ENCODE measurements around the gene CARNS1. TPM values are rescaled to one million over a fixed set of nuclear protein-coding genes. Genes with fewer than 3 reads are reported as not detected.
"Not testable (repeated sequence)": the region's sequence is repeated elsewhere in the genome, so short reads cannot be mapped to it uniquely, and the experiment has no call there.

The CARNS1 gene
- polyA plus RNA-seq, 5 donors = 2.6 to 5.3 (median 4.5) TPM

DNA sequence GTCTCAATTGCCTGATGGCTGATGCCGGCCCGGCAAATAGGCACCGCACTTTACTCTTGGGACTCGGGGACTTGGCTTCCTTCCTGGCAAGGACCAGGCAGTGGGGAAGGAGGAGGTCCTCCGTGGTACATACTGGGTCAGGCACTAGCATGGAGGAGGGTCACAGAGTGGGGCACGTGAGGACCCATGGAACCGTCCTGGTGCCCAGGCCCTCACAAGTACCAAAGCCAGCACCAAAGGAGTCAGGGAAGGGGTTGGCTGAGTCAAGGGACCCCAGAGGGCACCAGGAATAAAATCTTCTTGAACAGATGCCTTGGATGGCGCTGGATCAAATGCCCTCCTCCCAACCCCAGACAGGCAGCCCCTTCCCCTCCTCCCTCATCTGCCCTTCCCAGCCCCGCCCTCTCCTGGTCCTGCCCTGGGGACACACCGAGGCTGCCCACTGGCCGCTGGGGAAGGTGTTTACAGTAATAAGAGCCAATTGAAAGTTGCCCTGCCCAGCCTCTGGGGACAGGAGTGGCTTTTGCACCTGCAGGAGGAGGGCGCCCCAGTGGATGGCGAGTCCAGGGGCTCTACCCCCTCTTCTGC, 5.6 kb upstream of the CARNS1 start:
- no peak for DNase-seq

DNA sequence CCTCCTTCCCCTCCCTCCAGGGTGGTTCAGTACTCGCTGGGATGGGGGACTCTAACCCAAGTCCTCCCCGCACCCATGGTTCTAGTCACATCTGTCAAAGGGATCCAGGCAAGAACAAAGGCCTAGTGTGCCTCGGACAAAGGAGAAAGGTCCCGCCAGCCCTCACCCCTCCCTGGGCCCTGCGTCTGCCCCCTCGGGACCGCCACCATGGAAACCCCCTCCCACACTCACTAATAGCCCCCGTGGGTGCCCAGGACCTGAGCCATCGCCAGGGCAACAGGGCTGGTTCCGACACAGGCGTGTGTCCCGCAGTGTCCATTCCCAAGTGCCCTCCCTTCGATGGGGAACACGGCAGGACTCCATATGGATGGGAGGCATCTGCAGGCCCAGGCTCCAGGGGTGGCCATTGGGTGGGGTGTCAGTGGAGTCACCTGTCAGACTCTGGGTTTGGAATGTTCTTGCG, 5.1 kb upstream of the CARNS1 start:
- no peak for DNase-seq

DNA sequence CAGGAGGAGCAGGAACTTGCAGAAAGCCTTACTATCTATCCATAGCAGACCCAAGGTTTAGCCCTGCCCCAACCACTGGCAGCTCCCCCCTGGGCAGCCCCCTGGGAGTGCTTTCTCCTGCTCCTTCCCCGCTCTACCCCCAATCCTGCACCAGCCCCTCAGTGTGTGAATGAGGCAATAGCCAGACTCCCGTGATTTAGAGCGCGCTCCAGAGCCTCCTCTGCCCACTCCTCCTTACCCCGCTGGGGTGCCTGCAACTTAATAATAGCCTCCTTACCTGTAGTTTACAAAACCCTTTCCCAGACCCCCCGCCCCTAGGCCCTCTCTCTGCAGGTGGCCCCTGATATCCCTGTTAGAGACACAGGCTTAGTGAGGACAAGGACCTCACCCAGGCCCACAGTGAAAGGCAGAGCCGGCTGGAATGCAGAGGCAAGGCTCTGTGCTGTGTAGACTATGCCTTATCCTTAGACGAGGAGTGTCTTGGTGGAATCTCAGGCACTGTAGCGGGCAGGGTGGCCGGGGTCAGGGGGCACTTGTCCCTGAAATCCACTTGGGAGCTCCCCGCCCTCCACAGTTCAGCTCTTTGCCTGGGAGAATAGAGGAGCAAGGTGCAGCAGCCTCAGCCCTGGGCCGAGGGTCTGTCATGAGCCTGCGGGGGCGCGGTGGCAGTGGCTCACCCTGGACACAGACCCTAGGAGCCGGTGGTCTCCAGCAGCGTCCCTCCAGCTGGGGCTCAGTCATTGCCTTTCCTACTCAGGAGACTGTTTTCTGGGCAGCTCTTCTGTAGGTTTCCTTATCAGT, 4.3 kb upstream of the CARNS1 start:
- DNase-seq = no peak

DNA sequence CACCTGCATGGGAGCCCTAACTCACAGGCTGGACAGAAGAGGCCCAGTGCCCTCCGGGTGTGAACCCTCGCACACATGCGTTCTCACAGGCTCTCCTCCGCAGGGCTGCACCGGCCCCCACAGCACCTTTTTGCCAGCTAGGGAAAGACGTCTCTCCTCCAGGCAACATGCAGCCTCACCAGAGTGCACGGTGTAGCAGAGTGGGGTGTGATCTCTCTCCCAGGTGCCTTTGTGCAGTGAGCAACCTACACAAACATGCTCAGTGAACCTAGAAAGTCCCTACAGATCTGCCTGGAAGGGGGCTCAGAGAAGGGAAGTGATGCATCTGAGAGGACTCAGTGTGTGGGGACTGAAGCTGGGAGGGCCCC, 3.7 kb upstream of the CARNS1 start:
- DNase-seq = no peak

DNA sequence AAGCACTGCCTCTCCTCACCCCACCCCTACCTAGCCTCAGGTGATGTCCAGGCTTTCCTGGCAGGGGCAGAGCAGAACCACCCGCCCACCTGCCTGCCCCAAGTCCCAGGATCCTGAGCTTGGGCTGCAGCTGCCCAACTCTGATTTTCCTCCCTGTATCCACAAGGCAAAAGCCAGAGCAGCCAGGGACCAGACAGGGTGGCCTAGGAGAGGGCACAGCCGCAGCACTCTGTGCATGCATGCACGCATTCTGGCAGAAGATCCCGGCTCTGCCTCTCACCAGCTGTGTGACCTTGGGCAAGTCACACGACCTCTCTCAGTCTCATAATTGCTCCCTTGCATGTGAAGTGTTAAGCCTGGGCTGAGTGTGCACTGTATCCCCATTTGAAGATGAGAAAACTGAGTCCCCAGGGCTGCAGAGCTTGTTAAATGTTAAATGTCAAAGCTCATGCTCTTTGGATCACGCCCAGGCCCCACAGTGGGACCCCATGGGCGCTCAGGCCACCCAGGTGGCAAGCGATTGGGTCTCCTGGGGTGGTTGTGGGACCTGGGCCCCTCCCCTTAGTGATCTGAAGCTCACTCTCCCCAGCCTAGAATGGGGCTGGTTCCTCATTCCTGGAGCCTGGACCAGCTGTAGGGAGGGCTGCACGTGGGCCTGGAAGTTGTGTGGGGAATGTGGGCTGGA, 2.8 kb upstream of the CARNS1 start:
- DNase-seq = no peak

DNA sequence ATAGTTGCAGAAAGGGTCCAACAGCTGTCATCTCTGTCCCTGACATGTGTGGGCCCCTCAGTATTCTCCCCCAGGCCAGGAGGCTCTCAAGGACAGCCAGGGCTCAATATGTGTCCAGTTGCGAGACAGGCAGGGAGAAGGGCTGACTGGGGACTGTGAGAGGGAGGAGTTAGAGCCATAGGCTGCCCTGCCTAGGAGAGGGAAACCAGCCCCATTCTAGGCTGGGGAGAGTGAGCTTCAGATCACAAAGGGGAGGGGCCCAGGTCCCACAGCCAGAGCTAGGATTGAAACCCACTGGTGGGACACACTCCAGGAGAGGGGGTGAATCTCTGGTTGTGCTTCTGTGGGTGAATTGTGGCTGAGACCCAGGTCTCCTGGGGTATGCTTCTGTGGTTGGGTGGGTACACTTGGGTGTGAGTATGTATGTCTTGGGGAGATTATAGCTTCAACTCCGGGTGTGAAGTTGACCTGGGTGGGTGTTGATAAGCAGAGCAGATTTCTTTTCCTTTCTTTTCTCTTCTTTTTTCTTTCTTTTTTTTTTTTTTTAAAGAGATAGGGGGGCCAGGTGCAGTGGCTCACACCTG, 2.1 kb upstream of the CARNS1 start:
- DNase-seq = no peak

DNA sequence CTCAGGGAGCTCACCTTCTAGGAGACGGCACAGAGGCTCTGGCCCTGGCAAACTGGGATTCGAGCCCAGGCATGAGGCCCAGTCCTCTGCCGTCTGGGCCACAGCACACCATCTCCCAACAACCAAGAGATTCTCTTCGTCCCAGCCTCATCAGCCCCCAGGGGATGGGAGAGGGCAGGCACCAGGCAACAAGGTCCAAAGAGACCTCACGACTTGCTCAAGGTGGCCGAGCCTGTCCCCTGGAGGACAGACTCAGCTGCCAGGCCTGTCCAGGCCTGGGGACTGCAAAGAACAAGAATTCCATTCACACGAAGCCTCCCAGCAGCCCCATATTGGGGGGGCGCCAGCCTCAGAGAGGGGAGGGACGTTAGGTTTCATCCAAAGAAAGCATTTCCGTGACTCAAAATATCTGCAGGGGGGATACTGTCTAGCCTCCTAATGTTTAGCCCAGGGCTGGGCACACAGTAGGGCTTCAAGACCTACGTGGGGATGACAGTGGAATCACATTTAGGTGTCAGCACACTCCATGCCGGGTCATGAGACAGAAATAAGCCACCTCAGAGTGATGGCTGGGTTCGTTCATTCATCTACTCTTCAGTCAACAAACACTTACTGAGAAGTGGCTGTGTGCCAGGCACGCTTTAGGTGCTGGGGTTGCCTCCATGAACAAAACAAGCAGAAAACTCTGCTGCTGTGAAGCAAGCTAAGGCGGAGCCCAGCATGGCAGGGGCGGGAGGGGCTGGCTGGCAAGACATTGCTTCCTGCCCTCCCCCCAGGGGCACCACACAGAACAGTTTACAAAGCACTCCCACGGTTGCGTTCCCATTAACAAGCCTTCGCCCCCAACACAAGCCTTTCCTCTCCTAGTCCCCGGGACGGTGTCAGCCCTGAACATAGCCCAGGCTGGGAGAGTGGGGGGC, 1.2 kb downstream of the CARNS1 start:
- DNase-seq = peak in 1 of 2 donors; percentile 53

DNA sequence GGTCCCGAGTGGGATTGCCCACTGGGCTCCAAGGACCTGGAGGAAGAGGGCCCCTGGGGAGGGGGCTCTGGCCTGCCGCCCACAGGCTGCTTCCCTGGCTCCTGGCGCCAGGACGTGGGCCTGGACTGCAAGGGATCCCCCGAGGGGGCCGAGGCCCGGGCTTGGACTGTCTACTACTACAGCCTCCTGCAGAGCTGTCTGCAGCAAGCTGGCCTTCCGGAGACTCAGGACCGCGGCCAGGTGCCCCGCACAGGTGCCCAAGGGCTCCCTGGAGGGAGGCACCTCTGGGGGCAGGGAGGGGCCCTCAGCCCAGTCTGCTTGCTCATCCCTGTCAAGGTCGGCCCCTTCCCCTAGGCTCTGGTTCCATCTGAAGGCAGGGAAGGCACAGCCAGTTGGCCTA, 1.9 kb downstream of the CARNS1 start:
- no peak for DNase-seq

DNA sequence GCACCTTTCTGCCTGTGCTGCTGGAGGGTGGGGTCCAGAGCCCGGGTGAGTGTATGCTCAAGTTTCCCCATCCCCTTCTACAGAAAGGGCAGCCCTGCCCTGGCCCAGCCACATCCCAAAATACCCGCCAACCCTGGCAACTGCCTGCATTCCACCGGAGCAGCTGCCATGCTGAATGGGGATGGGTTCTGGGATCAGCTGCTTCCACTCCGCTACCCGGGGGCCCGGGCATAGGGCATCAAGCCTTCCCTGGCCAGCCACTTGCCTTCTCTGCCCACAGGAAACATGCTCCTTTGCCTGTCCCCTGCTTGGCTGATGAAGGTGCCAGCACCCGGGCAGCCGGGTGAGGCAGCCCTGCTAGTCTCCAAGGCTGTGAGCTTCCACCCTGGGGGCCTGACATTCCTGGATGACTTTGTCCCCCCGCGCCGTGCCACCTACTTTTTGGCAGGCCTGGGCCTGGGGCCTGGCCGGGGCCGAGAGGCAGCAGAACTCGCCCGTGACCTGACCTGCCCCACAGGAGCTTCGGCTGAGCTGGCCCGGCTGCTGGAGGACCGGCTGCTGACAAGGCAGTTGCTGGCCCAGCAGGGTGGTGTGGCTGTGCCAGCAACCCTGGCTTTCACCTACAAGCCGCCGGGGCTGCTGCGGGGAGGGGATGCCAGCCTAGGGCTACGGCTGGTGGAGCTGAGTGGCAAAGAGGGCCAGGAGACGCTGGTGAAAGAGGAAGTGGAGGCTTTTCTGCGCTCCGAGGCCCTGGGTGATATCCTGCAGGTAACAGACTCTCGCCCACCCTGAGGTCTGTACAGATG, 3.2 kb downstream of the CARNS1 start:
- no peak for DNase-seq

DNA sequence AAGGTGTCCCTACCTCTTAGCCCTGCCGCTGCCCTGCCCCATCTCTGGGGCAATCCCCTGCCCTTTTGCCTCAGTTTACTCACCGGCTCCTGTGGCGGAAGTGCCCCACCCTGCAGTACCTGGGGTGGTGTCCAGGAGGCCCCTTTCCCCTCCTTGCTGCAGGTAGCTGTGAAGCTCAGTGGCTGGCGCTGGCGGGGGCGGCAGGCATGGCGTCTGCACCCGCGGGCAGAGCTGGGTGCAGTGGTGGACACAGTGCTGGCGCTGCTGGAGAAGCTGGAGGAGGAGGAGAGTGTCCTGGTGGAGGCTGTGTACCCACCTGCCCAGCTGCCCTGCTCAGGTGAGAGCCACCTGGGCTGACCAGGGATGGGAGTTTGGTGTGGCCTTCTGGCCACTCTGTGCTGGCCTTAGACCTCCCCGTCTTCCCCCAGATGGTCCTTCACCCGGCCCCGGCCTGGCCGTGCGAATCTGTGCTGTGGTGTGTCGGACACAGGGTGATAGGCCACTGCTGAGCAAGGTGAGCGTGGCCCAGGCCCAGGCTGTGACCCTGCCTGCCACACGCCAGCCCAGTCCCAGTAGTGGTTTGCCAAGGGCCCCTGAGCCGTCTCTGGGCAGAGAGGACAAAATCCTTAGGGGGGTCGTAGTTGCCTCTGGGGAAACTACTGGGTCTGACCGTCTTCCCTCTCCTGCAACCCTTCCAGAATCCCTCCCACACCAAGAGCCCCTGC, 4.0 kb downstream of the CARNS1 start:
- DNase-seq = no peak

DNA sequence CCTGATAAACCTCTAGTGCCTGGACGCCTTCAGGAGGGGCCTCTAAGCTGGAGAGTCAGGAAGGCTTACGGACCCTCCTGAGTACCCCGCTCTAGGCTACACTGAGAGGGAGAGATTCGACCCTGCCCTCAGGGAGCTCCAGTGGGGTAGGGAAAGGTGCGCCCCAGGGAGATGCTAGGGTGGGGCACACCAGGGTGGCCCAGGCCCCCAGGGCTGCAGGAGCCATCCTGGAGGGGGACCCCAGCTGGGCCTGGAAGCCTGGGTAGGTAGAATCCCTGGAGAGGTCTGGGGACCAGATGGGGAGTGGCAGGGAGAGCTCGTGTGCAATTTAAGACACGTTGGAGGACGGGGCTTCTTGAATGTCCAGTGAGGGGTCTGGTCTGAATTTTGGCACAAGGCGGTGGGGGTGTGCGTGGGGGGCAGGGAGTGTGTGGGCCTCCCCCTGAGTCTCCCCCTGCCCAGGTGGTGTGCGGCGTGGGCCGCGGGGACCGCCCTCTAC, 4.7 kb downstream of the CARNS1 start:
- DNase-seq = no peak

DNA sequence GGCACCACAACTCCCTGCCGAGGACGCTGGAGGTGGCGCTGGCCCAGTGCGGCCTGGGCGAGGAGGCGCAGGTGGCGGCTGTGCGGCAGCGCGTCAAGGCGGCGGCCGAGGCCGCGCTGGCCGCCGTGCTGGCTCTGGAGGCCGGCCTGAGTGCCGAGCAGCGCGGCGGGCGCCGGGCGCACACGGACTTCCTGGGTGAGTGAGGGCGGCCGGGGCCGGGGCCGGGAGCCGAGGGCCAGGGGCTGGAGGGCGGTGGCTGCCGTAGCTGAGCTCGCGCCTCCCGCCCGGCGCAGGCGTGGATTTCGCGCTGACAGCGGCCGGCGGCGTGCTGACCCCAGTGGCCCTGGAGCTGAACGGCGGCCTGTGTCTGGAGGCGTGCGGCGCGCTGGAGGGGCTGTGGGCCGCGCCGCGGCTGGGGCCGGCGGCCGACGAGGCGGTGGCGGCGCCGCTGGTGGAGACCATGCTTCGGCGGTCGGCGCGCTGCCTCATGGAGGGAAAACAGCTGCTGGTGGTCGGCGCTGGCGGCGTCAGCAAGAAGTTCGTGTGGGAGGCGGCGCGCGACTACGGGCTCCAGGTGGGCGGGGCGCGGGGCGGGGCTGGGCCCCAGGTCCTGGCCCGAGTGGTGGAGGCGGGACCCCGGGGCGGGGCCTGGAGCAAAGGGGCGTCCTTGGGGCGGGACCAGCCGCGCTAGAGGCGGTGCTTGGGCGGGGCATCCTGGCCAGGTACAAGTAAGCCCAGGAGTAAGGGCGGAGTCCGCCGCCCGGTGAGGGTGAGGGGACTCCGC, 5.4 kb downstream of the CARNS1 start:
- DNase-seq = peak; percentile 92 to 93

DNA sequence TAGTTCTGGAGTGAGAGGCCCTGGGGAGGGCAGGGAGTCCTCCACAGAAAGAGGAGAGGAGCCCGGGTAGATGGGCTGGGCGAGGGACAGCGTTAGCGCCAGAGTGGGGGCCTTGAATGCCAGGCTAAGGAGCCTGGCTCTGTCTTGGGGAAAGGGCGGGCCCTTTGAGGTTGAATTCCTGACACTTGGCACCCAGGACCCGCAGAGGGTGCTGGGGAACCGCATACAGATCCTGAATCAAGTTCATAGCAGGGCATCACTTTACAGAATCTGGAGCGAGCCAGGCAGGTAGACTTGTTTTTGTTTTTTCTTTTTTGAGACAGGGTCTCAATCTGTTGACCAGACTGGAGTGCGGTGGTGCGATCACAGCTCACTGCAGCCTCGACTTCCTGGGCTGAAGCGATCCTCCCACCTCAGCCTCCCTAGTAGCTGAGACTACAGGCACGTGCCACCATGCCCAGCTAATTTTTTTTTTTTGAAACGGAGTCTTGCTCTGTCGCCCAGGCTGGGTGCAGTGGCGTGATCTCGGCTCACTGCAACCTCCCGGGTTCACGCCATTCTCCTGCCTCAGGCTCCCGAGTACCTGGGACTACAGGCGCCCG, 6.1 kb downstream of the CARNS1 start:
- DNase-seq = no peak

DNA sequence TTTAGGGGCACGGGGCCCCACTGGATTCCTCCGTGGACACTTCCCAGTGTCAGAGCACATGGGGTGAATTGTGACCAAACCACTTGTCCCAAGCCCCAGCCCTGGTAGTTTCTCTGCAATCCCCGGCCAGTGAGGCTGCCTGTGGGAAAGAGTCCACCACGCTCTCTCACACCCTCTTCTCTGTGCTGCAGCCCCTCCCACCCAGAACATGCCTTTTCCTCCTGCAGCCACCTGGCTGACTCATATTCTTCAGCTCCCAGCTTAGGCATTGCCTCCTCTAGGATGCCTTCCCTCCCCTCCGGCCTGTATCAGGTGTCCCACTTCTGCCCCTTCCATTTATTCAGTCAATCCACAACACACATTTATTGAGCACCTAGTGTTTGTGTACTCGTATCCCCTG, 7.4 kb downstream of the CARNS1 start:
- DNase-seq = no peak

DNA sequence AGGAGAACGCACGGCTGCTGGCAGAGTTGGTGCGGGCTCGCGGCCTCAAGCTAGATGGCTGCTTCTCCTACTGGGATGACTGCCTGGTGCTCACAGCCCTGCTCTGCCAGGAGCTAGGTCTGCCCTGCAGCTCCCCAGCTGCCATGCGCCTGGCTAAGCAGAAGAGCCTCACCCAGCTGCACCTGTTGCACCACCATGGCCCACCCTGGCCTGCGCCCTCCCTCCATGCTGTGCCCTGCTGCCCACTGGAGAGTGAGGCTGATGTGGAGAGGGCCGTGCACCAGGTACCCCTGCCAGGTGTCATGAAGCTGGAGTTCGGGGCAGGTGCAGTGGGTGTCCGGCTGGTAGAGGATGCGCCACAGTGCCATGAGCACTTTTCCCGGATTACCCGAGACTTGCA, 8.0 kb downstream of the CARNS1 start:
- DNase-seq = no peak

DNA sequence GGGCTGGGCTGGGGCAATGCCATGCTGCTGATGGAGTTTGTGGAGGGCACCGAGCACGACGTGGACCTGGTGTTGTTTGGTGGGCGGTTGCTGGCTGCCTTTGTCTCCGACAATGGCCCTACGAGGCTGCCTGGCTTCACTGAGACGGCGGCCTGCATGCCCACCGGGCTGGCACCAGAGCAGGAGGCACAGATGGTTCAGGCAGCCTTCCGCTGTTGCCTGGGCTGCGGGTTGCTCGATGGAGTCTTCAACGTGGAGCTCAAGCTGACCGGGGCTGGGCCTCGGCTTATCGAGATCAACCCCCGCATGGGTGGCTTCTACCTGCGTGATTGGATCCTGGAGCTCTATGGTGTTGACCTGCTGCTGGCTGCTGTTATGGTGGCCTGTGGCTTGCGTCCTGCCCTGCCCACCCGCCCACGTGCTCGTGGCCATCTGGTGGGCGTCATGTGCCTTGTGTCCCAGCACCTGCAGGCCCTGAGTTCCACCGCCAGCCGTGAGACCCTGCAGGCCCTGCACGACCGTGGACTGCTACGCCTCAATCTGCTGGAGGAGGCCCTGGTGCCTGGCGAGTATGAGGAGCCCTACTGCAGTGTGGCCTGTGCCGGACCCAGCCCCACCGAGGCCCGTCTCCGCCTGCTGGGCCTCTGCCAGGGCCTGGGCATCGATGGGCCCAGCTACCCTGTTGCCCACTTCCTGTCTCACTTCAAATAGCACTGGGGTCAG, 8.6 kb downstream of the CARNS1 start:
- no peak for DNase-seq

DNA sequence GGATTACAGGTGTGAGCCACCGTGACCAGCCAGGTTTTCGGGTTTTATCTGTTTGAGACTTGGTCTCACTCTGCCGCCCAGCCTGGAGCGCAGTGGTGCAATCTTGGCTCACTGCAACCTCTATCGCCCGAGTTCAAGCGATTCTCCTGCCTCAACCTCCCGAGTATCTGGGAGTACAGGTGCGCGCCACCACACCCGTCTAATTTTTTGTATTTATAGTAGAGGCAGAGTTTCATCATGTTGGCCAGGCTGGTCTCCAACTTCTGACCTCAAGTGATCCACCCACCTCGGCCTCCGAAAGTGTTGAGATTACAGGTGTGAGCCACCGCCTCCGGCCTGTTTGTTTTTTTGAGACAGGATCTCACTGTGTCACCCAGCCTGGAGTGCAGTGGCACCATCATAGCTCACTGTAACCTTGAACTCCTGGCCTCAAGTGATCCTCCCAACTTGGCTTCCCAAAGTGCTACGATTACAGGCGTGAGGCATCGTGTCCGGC, 11.9 kb downstream of the CARNS1 start:
- DNase-seq = not testable (repeated sequence)
